Endothelial cell of hepatic sinusoid (primary cell): ENCODE measurements around the gene ADGRA1.
"Not testable (repeated sequence)": the region's sequence is repeated elsewhere in the genome, so short reads cannot be mapped to it uniquely, and the experiment has no call there.

ENCODE experiments used
- in situ Hi-C: cut with HindIII; loops from 2 replicates; pipeline ENCODE4 v1.10.0; 2017; ENCODE audit warnings: low sequenced_read_pairs

Gene ADGRA1

GRCh38 chr10:133140417-133141143, 52.9 kb downstream of the ADGRA1 start:
- in situ Hi-C loops, result loop anchor here (10.0 kb wide), 2 partner anchors 96 to 196 kb away; partner anchors contain the start of gene CFAP46

DNA sequence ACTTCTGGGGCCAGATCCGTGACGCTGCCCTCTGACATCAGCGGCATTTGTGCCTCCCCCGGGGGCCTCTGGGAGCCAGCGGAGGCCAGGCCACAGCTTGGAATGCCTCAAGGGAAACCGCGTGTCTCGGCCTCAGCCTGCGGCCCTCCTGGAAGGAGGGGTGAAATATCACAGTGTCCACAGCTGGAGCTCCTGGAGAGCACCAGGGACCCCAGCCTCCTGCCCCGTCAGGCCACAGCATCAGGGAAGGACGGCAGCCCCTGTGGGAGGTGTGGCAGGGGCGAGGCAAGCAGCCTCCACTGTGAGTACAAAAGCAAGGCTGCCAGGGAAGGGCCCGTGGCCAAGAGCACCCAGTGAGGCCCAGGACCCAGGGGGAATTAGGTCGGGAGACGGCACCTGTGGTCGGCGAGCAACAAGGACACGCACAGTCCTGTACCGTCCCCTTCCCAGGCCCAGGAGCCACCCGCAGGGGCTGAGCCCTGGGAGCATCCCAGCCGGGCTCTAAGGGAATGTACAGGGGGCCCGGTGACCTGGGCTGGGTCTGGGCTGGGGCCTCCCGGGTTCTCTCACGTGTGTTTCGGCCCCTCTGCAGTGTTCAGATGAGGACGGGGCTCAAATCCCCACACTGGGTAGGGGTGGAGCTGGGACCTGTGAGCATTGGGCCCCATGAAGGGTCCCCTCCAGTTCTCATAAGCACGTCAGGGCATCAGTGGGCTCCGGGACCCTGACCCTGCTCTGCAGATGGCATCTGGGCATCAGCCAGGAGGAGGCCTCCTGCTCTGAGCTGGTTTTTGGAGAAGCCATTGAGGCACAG, 53.6 kb downstream of the ADGRA1 start:
- in situ Hi-C loops, result loop anchor here (10.0 kb wide), 2 partner anchors 97 to 197 kb away; partner anchors contain the start of gene CFAP46

- in situ Hi-C loops, result loop anchor here (10.0 kb wide), 2 partner anchors 97 to 197 kb away; partner anchors contain the start of gene CFAP46
Measured at GRCh38 chr10:133141958-133142340, 54.2 kb downstream of the ADGRA1 start.

- in situ Hi-C loops, result loop anchor here (10.0 kb wide), 2 partner anchors 98 to 198 kb away; partner anchors contain the start of gene CFAP46
Measured at GRCh38 chr10:133142523-133143199, 54.9 kb downstream of the ADGRA1 start.

DNA sequence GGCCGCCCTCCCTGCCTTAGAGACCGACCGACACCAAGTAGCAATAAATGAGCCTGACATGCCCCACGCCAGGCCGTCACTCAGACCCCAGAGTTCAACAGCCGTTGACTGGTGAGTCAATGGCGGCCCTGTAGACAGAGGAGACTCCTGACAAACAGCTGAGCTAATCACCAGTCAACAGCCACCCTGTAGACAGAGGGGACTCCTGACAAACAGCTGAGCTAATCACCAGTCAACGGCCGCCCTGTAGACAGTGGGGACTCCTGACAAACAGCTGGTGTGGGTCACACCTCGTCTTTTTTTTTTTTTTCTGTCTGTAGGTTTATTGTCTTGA, 55.4 kb downstream of the ADGRA1 start:
- in situ Hi-C loops, result loop anchor here (10.0 kb wide), 2 partner anchors 98 to 198 kb away; partner anchors contain the start of gene CFAP46

DNA sequence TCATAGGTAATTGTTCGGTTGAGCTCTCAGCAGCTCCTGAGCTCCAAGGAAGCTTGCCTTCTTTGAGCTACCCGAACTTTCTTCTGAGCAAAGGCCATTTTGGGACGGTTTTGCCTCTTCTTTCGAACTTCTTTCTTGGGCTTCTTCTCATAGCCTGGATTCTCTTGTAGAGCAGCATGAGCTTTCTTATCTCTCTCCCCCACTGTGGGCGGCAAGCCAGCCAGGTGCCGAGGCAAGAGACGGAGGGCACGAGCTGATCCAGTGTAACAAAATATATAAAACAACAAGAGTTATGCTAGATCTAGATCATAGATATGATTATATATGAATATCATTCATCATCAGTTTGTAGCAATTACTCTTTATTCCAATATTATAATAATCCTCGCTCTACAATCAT, 55.8 kb downstream of the ADGRA1 start:
- in situ Hi-C loops, result loop anchor here (10.0 kb wide), 2 partner anchors 99 to 199 kb away; partner anchors contain the start of gene CFAP46

GRCh38 chr10:133144771-133145170, 57.0 kb downstream of the ADGRA1 start:
- in situ Hi-C loops, result loop anchor here (10.0 kb wide), 2 partner anchors 100 to 200 kb away; partner anchors contain the start of gene CFAP46

DNA sequence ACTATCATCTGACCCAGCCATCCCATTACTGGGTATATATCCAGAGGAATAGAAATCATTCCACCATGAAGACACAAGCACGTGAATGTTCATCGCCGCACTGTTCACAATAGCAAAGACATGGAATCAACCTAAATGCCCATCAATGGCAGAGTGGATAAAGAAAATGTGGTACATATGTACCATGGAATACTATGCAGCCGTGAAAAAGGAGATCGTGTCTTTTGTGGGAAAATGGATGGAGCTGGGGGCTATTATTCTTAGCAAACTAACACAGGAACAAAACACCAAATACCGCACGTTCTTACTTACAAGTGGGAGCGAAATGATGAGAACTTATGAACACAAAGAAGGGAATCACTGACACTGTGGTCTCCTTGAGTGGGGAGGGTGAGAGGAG, 62.5 kb downstream of the ADGRA1 start:
- in situ Hi-C loops, result no loop called here

GRCh38 chr10:133150656-133151055, 62.9 kb downstream of the ADGRA1 start:
- in situ Hi-C loops, result no loop called here

DNA sequence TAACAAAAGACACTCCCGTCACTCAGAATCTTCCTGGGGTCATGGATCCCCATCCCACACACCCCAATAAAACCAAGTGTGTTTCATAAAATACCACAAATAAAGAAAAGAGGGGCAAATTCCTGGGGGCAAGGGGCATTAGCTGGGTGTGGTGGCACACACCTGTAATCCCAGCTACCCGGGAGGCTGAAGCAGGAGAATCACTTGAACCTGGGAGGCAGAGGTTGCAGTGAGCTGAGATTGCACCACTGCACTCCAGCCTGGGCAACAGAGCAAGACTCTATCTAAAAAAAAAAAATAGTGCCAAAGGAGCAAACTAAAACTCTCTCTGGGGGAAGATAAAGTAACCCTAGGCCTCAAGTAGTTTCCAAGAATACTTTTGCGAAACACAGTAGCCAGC, 63.3 kb downstream of the ADGRA1 start:
- in situ Hi-C loops, result not testable (repeated sequence)

- in situ Hi-C loops, result no loop called here
Measured at GRCh38 chr10:133151543-133151972, 63.8 kb downstream of the ADGRA1 start.

DNA sequence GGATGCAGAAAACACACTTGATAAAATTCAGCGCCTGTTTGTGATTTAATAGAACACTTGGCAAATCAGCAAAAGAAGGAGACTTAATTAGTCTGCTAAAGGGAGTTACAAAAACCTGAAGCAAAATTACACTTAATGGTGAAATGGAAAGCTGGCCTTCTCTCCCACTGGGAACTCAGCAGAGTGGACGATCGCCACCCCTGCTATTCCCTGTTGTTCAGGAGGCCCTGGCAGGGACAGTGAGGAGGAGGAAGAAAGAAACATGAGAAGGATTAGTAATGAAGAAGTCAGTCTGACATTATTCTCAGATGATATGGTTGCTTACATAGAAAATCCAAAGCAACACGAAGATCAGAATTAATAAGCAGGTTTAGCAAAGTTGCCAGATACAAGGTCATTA, 66.7 kb downstream of the ADGRA1 start:
- in situ Hi-C loops, result no loop called here

DNA sequence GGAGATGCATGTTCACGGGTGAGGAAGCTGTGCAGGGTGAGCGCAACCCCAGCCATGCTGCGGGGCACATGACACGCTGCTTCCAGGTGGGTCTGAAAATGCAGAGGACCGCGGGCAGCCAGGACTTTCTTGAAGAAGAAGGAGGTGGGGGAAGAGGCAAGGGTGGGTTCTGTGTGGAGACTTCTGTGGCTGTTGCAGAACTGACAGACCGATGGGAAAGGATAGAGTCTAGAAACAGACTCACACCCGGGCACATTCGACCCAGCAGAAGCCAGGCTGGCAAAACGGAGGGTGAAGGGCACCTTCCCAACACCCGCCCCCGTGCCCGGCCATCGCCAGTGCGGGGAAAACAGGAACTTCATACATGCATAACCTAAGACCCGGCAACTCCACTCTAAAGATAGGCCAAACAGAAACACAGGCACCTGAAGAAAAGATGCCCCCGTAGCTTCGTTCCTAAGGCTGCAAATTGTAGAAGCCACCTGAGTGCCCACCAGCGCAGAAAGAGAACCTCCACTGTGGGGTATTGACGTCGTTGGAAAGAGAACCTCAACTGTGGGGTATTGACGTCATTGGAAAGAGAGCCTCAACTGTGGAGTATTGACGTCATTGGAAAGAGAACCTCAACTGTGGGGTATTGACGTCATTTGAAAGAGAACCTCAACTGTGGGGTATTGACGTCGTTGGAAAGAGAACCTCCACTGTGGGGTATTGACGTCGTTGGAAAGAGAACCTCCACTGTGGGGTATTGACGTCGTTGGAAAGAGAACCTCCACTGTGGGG, 67.5 kb downstream of the ADGRA1 start:
- in situ Hi-C loops, result loop anchor here (5.0 kb wide), 1 partner anchor 102 kb away; no protein-coding TSS in a partner anchor

DNA sequence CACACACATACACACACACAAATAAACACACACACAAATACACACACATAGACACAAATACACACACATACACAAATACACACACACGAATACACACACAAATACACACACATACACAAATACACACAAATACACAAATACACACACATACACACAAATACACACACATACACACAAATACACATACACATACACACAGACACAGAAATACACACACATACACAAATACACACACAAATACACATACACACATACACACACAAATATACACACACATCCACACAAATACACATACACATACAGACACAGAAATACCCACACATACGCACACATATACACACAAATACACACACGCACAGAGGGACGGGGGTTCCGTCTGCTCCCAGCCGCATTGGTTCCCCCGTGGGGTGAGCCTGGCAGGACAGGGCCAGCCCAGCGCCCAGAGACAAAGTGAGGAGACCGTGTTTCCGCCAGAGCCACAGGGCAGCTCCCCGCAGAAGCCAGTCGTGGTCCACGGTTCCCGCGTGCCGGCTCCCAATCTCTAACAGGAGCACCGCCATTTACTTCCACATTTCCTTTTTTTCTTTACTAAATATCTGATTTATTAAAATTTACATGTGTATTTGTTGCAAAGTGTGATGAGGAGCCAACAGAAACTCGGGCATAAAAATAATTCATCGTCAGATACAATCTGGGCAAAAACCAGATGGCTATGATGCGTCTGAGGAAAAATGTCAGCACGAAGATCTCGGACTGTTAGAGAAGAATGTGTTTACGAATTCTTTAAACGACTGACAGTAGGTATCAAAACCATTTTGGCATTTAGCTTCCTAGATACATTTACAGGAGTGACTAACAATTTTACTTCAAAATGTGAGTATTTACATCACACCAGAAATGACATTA, 69.2 kb downstream of the ADGRA1 start:
- in situ Hi-C loops, result loop anchor here (5.0 kb wide), 1 partner anchor 100 kb away; no protein-coding TSS in a partner anchor

GRCh38 chr10:133157662-133158436, 70.1 kb downstream of the ADGRA1 start:
- in situ Hi-C loops, result loop anchor here (5.0 kb wide), 1 partner anchor 99 kb away; no protein-coding TSS in a partner anchor

DNA sequence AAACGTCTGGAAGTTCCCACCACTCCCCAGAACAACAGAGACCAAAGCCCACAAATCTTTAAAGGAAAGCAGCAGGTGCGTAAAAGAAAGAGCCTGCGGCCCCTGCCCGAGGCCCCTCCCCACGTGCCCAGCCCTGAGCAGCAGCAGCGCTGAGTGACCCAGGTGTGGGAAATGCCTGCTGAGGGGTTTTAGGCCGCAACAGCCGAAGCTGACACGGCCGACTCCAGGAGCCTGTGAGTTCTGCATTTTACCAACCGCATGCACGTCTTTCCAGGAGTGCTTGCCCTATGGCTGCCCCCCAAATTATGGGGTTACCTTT, 70.7 kb downstream of the ADGRA1 start:
- in situ Hi-C loops, result loop anchor here (5.0 kb wide), 1 partner anchor 99 kb away; no protein-coding TSS in a partner anchor

- in situ Hi-C loops, result loop anchor here (5.0 kb wide), 1 partner anchor 98 kb away; no protein-coding TSS in a partner anchor
Measured at GRCh38 chr10:133158756-133159610, 71.3 kb downstream of the ADGRA1 start.
